GM11168 (cell line): ENCODE results near the gene IKZF2.

Experiments
- in situ Hi-C: fragments of 300-500 bp; cut with MboI; formaldehyde crosslinking; loops from one replicate; pipeline ENCODE4 v1.12.0; 2022; ENCODE audit warnings: low sequenced_read_pairs; ENCODE audit not compliant: unreplicated experiment

Gene IKZF2

DNA sequence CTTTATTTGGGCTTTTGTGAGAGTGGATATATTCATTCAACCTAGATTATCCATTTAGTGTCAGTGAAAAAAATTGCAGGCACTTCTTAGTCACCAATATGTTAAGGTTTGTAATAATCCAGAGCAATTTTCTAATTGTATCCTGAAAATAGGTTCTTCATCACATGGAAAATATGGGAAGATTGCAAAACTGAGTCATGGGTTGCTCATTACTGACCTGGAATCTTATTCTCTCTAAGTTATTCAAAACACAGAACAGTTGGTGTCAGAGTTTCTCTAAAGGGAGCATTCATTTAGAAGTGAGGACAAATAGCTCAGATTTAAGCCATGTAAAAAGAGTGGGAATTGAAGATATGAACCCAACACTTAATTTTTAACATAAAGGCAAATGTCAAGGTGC, 181.3 kb downstream of the IKZF2 start:
- in situ Hi-C loops, result no loop called here

- in situ Hi-C loops, result no loop called here
These were observed 182.9 kb downstream of the IKZF2 start for GRCh38 chr2:212968284-212969081.

GRCh38 chr2:212966884-212967283, 184.5 kb downstream of the IKZF2 start:
- in situ Hi-C loops, result no loop called here

DNA sequence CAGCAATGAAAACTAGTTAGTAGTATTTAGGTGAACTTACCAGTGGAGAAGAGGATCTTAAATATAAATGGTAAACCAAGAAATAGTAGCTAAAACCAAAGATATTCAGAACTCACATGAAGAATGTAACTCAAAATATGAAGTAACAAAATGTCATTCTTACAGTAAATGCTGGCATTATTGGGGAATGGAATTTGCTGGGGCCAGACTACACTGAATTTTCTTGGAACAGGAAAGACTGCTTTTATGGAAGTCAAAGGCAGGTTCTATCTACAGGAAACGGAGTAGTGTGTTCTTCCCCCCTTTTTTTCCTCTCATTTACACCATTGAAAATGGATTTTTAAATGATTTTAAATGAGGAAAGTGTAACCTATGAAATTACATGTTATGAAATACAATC, 188.7 kb downstream of the IKZF2 start:
- in situ Hi-C loops, result no loop called here

- in situ Hi-C loops, result no loop called here
These were observed 190.2 kb downstream of the IKZF2 start for GRCh38 chr2:212961255-212961654.

GRCh38 chr2:212960336-212960735, 191.1 kb downstream of the IKZF2 start:
- in situ Hi-C loops, result no loop called here

- in situ Hi-C loops, result no loop called here
These were observed 191.8 kb downstream of the IKZF2 start for GRCh38 chr2:212959471-212960117.

GRCh38 chr2:212958757-212959295, 192.6 kb downstream of the IKZF2 start:
- in situ Hi-C loops, result no loop called here

- in situ Hi-C loops, result no loop called here
These were observed 193.3 kb downstream of the IKZF2 start for GRCh38 chr2:212958133-212958532.

GRCh38 chr2:212957624-212958023, 193.8 kb downstream of the IKZF2 start:
- in situ Hi-C loops, result no loop called here

GRCh38 chr2:212956665-212957607, 194.5 kb downstream of the IKZF2 start:
- in situ Hi-C loops, result no loop called here

DNA sequence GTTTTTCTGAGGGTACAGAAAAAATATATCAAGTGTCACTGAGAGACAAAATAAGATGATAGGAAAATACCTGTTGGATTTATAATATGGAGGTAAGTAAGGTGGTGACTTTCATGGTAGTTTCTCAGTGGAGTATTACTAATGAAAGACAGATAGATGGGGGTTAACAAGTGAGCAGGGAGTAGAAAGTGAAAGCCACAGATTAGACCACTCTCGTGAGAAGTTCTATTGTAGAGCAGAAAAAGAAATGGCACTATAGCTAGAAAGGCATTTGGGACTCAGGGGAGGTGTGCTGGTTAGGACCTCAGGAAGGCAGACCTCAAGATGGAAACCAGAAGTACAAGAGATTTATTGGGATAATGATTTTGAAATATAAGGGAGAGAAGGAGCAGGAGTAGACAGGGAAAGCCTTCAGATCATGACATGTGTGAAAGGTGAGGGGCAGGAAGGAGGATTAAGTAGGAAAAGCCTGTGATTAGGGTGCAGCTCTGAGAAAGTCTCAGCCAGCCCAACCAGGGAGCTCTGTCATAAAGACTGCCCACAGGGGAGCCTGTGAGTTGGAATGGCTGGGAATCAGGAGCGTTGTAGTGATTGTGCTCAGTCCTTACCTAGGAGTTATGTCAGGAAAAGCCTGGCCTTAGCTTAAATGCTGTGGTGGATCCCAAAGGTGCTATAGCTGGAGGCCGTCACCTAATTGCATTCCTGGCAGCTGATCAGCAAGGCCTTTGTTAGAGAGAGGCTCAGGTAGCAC, 198.1 kb downstream of the IKZF2 start:
- in situ Hi-C loops, result no loop called here

GRCh38 chr2:212949786-212950185, 201.6 kb downstream of the IKZF2 start:
- in situ Hi-C loops, result no loop called here
